GM19025 (cell line): ENCODE measurements around the gene ARAP1.

Source experiments
- ATAC-seq: cut with Tn5 transposase; IDR thresholded peaks from one replicate; pipeline ENCODE4 v1.9.1; 2021; ENCODE audit warnings: mild to moderate bottlenecking, low read depth, moderate library complexity; ENCODE audit not compliant: unreplicated experiment

Gene ARAP1

GRCh38 chr11:72780296-72781062, 28.3 kb upstream of the ARAP1 start:
- ATAC-seq: no peak

- no peak for ATAC-seq
Measured at GRCh38 chr11:72779495-72780128, 27.4 kb upstream of the ARAP1 start.

- no peak for ATAC-seq
Measured at GRCh38 chr11:72778535-72779494, 26.6 kb upstream of the ARAP1 start.

- no peak for ATAC-seq
Measured at GRCh38 chr11:72777755-72778278, 25.6 kb upstream of the ARAP1 start.

GRCh38 chr11:72776844-72777754, 24.9 kb upstream of the ARAP1 start:
- ATAC-seq: no peak

GRCh38 chr11:72776117-72776843, 24.1 kb upstream of the ARAP1 start:
- ATAC-seq: no peak

- ATAC-seq: no peak
Measured at GRCh38 chr11:72775288-72776110, 23.3 kb upstream of the ARAP1 start.

GRCh38 chr11:72774499-72774898, 22.3 kb upstream of the ARAP1 start:
- ATAC-seq: no peak

GRCh38 chr11:72773696-72774095, 21.5 kb upstream of the ARAP1 start:
- ATAC-seq: no peak

GRCh38 chr11:72773291-72773690, 21.1 kb upstream of the ARAP1 start:
- ATAC-seq: no peak

- no peak for ATAC-seq
Measured at GRCh38 chr11:72772059-72772458, 19.9 kb upstream of the ARAP1 start.

- ATAC-seq: no peak
Measured at GRCh38 chr11:72771507-72771906, 19.3 kb upstream of the ARAP1 start.

- no peak for ATAC-seq
Measured at GRCh38 chr11:72770799-72771198, 18.6 kb upstream of the ARAP1 start.

GRCh38 chr11:72769680-72770079, 17.5 kb upstream of the ARAP1 start:
- ATAC-seq: no peak

- no peak for ATAC-seq
Measured at GRCh38 chr11:72768581-72768980, 16.4 kb upstream of the ARAP1 start.

GRCh38 chr11:72767203-72768062, 15.2 kb upstream of the ARAP1 start:
- no peak for ATAC-seq

- ATAC-seq: no peak
Measured at GRCh38 chr11:72766152-72766902, 14.1 kb upstream of the ARAP1 start.
